Stimulated activated CD4-positive, alpha-beta T cell treated with anti-CD3 and anti-CD28 coated beads, Interleukin-1b, Interleukin-23, amount 100 ng/mL, for 48 hours (primary cell): ENCODE data around the gene ANKRD6.

Source experiments
- DNase-seq: peaks from one replicate; pipeline ENCODE4 v3.0.0-alpha.2; 2020

Gene ANKRD6

DNA sequence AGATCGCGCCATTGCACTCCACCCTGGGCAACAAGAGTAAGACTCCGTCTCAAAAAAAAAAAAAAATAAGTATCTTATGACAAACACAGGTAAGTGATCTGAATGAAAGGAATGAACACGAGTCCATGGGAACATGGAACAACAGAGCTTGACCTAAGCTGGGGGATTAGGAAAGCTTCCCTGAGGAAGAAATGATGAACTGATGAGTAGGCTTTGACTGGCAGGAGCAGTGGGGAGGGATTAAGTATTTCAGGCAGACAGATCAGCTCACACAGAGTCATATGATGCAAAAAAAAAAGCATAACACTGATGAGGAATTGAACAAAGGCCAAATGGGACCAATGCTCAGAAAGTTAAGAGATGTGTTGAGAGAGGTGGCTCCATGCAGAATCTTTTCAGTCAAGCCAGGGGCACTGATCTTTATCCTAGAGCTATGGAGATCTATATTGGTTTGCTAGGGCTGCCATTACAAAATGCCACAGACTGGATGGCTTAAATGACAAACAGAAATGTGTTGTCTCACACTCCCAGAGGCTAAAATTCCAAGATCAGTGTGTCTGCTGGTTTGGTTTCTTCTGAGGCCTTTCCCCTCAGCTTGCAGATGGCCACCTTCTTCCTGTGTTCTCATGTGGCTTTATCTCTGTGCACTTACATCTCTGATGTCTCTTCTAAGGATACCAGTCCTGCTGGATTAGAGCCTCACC lies 85.6 kb downstream of the ANKRD6 start:
- DNase-seq: no peak

DNA sequence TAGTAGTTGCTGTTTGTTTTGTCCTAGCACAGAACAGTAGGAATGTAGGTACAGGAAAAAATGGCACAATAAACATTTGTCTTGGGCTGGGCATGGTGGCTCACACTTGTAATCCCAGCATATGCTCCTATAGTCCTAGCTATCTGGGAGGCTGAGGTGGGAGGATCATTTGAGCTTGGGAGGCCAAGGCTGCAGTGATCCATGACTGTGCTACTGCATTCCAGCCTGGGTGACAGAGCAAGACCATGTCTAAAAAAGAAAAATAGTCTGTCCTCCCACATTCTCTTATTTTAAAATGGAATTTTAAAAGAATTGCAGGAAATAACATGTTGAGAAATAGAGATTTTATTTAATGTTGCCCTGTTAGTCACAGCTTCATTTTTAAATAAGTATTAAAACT lies 87.8 kb downstream of the ANKRD6 start:
- DNase-seq: no peak

DNA sequence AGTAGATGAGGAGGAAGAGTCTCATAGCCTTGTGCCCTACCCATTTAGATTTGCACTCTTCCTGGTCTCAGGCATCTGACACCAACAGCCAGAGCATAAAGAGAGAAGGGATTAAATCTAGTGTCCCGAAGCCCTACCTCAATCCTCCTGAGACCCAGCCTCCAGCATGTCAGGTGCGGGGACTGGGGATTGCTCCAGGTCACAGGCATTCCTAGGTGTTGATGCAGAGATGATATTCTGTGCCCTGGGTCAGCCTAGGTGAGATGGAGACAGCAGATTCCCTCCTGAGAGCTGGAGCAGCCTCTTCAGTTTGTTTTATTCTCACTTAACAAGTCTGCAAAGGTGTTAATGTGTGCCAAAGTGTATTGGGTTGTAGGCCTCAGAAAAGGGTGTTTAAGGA lies 89.8 kb downstream of the ANKRD6 start:
- no peak for DNase-seq

DNA sequence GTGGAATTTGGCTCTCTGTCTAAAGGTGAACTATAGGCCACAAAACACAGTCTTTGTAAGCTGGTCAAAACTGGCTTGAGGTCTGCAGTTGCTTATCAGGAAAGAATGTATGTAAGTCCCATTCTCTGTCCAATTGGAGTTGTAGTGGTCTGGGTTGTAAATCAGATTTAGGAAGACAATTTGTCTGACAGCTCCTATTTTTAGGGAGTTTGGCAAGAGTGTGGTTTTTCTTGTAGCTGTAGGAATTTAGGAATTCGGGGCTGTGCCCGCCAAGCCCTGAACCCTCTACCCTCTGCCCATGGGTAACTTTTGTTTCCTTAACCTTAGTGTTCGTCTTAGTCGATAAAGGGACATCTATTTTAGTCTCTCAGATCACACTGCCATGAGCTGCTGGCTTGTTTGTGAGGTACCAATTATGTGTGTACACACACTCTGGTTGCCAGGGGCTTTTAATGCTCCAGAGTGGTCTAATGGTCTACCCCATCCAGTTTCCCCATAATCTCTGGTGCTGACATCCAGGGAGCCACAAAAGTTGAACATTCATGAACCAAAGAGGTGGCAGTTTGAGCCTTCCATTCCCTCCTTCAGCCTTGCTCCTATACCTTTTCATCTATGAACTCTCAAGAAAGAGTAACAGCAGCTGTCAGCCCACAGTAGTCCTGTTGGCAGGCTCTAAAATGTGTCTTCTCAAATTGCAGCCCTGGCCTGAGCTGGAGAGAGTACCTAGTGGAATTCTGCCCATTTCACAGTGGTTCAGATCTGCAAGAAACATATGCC lies 93.0 kb downstream of the ANKRD6 start:
- DNase-seq: no peak

DNA sequence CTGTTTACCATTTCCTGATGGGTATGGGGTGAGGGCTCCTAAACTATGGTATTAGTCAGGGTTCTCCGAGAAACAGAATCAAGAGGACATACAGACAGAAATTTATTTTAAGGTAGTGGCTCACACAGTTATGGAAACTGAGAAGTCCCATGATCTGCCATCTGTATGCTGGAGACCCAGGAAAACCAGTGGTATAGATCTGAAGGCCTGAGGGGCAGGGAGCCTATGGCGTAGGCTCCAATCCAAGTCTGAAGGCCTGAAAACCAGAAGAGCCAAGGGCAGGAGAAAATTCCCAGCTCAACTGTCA lies 93.6 kb downstream of the ANKRD6 start:
- DNase-seq: no peak

DNA sequence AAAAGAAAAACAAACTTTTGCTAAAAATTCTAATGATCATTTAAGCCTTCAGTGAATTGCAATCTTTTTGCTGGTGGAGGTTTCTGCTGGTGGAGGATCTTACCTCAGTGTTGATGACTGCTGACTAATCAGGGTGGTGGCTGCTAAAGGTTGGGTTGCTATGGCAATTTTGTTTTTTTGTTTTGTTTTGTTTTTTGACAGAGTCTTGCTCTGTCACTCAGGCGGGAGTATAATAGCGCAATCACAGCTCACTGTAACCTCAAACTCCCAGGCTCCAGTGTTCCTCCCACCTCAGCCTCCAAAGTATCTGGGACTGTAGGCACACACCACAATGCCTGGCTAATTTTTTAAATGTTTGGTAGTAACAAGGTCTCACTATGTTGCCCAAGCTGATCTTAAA lies 94.7 kb downstream of the ANKRD6 start:
- no peak for DNase-seq

- DNase-seq: no peak
Observed at GRCh38 chr6:89528866-89529265, 95.9 kb downstream of the ANKRD6 start.

DNA sequence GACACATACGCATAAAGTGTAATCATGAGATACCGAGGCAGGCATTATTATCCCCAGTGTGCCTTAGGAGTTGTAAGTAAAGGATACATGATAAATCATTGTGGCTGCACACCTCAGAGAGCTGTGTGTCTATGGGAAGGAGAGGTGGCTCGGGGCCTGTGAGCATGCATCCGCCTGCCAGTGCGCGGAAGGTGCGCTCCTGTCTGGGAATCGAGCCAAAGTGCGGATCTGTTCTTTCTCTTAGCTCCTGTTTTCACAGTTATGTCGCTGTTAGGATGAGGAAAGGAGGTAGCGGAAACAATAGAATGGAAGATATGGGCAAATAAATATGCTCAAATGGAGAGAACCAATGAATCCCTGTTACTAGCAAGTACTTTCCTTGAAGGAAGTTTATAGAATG lies 98.0 kb downstream of the ANKRD6 start:
- DNase-seq: no peak

DNA sequence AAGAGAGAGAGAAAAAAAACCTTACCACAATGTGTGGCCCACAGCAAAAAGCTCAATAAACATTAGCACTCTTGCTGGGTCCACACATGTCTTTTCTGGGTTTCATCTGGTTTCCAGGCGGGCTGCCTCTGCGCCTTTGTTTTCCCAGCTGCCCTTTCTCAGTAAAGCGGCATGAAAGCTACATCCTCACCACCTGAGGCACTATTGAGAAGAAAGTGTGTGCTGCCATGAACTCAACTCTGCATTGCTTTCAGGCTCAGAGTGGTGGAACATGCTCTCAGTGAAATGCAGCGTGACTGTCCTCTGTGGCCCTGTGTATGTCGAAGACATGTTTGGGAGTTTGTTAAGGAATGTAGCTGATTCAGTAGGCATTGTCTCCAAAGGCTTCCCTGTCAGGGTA lies 103.3 kb downstream of the ANKRD6 start:
- no peak for DNase-seq

GRCh38 chr6:89539779-89540178 lies 106.8 kb downstream of the ANKRD6 start:
- DNase-seq: no peak

DNA sequence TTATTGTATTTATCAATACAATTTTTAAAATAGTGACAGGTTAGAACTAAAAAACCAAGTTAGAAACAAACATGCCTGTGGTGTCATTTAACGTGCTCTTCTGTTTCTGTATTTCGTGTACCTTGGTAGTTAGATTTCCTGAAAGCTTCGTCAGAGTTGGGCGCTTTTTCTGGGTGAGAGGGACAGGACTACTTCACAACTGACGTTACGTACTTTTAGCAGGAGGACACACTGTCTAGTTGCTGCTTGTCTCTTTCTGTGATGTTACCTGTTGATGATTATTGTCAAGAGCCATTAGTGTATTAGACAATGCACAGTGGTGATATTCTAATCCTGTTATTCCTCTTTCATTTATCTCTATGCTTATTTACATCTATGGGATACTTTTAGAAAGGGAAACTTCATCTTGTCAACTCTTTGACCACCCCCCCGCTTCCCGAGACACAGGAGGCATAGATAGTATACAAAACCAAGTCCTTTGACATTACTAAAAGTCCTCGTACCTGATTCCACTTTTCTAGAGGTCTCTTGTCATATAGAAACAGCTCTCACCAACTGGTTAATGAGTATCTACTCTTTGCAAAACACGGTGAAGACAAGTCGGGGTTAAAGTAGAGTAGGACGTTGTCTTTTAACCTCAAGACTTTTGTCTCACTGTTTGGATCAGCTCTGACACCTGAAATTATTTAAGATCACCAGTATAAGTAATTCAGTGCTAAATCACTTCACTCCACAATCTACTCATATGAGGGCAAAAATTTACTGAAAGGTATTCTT lies 109.3 kb downstream of the ANKRD6 start:
- DNase-seq: no peak

DNA sequence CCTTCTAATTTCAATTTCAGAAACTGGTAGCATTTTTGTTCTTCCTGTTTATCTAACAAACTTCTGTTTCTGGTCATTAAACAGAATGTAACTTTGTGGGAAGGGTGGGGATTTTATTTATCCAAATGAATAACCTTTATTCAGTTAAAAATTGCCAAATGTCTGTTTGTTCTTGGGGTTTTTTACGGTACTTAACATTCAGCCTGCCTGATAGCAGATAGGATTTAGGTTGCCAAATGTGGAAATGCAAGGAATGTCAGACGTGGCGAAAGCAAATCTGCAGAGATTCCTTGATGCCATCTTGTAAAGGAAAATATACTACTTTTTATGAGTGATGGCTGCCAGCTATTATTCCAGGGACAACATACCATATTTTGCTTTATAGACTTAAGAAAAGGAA lies 109.9 kb downstream of the ANKRD6 start:
- DNase-seq: no peak

- DNase-seq: no peak
Observed at GRCh38 chr6:89547281-89547680, 114.3 kb downstream of the ANKRD6 start.

GRCh38 chr6:89553431-89553830 lies 120.5 kb downstream of the ANKRD6 start:
- DNase-seq: no peak

DNA sequence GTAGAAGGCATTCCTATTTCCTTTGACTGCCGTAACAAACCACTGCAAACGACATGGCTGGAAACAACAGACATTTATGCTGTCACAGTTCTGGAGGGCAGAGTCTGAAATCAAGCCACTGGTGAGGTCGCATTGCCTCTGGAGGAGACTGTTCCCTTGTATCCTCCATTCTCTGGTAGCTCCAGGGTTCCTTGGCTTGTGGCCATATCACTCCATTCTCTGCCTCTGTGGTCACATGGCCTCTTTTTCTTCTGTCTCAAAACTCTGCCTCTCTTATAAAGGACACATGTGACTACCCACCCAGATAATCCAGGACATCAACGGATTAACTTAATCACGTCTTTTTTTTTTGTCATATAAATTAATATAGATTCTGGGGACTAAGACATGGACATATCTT lies 121.2 kb downstream of the ANKRD6 start:
- no peak for DNase-seq

DNA sequence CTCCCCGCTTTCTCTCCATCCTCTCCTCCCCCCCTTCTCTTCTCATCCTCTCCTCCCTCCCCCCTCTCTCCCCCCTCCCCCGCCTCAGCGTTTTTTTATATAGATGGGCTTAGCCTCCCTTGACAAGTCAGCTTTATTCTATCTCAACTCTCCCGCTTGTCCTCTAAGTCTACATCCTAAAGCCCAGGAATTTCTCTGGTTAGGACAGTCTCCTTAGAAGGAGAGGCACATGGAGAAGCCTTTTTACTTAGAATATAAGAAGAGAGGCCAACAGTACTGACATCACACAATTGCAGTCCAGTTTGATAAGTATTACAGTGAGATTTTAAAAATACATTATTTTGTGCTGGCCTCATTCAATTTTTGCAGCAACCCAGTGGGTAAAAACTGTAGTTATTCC lies 122.1 kb downstream of the ANKRD6 start:
- DNase-seq: no peak

GRCh38 chr6:89555806-89556205 lies 122.9 kb downstream of the ANKRD6 start:
- no peak for DNase-seq

DNA sequence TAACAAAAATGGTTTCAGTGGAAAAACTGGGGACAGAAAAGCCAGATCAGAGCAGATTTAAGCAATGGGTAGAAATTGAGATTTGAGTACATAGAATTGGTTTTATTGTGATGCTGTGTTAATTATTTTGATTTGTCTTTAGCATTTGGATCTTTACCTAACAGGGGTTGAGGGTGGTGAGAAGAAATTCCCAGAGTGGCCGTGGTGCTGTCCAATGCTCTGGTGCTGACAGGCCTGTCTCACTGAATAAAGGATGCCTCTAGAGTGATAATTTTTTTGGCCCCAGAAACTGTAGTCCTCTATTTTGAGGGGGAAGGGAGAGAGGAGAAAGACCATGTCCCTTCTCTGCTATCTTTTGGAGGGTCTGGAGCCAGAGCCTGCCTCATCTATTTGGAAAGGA lies 126.5 kb downstream of the ANKRD6 start:
- DNase-seq: no peak

DNA sequence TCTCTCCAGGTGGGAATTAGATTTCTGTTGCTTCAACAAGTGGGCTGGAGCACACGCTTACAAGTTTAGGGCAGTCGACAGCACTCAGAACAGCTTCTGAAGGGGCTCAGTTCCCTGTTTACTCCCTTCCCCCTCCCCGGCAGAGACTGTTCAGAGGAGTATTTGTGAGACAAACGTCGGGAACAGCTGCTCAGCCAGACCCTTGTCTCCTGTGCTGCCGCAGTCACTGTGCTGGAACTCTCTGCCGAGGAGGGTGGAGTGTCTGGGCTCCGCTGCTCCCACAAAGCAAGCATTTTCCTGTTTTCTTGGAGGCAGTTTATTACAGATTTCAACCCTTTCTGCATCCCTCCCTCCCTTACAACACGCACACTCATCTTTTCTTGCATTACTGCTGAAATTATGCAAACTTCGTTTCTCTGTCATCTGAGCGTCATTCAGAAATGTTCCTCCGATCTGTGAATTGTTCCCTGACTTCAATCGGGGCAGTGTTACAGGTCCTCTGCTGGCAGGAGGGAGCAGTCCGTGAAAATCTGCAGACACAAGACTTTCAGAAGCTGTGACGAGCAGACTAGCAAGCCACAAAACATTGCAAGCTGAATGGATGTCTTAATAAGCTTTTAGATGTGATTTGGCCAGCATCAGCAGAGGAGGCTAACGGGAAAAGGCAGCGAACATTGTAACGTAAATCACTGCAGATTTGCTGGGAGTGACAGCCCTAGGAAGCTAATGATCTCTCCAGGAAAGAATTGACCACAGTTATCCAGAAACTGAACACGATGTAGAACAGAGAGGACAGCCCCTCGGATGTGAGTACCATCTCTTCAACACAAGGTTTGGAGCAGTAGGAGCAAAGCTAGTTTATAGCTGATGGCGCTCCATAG lies 129.4 kb downstream of the ANKRD6 start:
- DNase-seq: no peak

DNA sequence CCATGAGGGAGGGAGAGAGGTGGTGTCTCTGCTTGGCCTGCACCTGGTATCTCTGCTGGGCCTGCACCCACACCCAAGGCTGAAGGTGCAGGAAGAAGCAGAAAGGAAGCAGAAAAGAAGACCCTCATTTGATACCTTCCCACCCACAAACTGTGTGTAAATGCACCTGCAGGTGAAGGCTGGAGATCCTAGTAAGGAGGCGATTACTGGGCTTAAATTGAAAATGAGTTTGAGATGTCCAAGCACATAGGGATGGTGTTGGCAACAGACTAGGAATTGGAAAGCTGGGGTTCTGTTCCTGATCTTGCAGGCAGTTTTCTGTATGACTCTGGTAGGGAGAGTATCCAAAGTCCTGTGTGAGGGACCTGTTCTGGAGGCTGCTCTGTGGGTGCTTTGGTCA lies 130.9 kb downstream of the ANKRD6 start:
- DNase-seq: no peak

DNA sequence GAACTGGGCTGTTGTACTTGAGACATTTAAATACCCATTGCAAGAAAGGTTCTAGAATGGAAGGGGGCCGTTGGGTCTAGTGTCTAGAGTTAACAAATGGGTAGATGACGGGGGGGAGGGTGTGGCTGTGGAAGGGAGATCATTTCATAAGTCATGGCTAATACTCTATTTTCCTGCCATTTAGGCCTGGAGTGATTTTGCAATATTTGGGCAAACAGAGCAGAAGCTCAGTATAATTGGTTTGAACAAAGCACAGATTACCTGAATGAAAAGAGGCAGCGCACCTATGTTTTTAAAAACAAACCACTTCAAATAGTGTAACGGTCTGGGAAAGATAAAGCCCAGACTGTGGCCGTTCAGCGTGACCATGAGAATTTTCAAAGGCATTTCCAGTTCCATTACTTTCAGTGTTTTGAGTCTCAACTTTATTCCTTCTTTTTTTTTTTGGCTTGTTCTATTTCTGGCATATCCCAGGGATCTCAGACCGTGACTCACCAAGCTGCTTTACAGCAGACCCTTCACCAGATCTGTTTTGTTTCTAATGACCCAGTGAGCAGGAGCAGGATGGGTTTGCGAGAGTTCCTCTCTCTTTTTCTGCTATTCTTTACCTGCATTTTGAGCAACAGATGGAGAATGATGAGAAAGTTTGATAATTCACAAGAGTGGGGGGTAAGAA lies 131.9 kb downstream of the ANKRD6 start:
- DNase-seq: no peak

- DNase-seq: no peak
Observed at GRCh38 chr6:89566008-89566800, 133.3 kb downstream of the ANKRD6 start.
